OCI-LY3 (cell line): Measurements from ENCODE around the gene CCND3.

Experiments
- H2AFZ ChIP-seq: fragments of 200-600, 300-600 bp; shearing (Covaris generic); 2 replicates; pipeline ENCODE4 v1.6.0; 2014; ENCODE audit warnings: antibody characterized with exemption, low read depth, low read length
- H3K27ac ChIP-seq: fragments of 200-600, 300-600 bp; sonication (generic); 2 replicates; pipeline ENCODE4 v1.5.1; 2014; ENCODE audit warnings: mild to moderate bottlenecking, low read length, moderate library complexity, mixed read lengths
- H3K27me3 ChIP-seq: fragments of 200-600, 300-600 bp; sonication (generic); 2 replicates; pipeline ENCODE4 v1.6.1; 2014; ENCODE audit warnings: low read depth, low read length, mixed read lengths
- H3K36me3 ChIP-seq: fragments of 200-600, 300-600 bp; sonication (generic); replicated peaks from 2 replicates; pipeline ENCODE3; 2014; ENCODE audit warnings: low read depth, low read length, mixed read lengths
- H3K4me1 ChIP-seq: fragments of 300-600, 200-600 bp; sonication (generic); 2 replicates; pipeline ENCODE4 v1.6.1; 2014; ENCODE audit warnings: low read length, mixed read lengths
- H3K4me2 ChIP-seq: fragments of 200-600, 300-600 bp; sonication (generic); 2 replicates; pipeline ENCODE4 v1.6.1; 2014; ENCODE audit warnings: low read length, mixed read lengths
- H3K4me3 ChIP-seq: fragments of 300-600, 200-600 bp; sonication (generic); 2 replicates; pipeline ENCODE4 v1.5.1; 2014; ENCODE audit warnings: antibody characterized with exemption, mild to moderate bottlenecking, low read length, moderate library complexity
- H3K79me2 ChIP-seq: fragments of 300-600, 200-600 bp; shearing (Covaris generic); 2 replicates; pipeline ENCODE4 v1.6.1; 2014; ENCODE audit warnings: mild to moderate bottlenecking, low read length, mixed read lengths
- H3K9ac ChIP-seq: fragments of 300-600, 200-600 bp; shearing (Covaris generic); 2 replicates; pipeline ENCODE4 v1.6.0; 2014; ENCODE audit warnings: mild to moderate bottlenecking, low read length, moderate library complexity
- H3K9me3 ChIP-seq: fragments of 200-600, 300-600 bp; shearing (Covaris generic); 2 replicates; pipeline ENCODE4 v1.6.1; 2014; ENCODE audit warnings: low read length, mixed read lengths; ENCODE audit not compliant: insufficient read depth
- H4K20me1 ChIP-seq: fragments of 200-600, 300-600 bp; sonication (generic); 2 replicates; pipeline ENCODE4 v1.6.1; 2016; ENCODE audit warnings: low read length, mixed read lengths; ENCODE audit not compliant: insufficient read depth
- EZH2phosphoT487 ChIP-seq: fragments of 200-600 bp; shearing (Covaris generic); IDR thresholded peaks from 2 replicates; pipeline ENCODE4 v1.6.1; 2018; ENCODE audit warnings: antibody characterized with exemption, mixed run types, low read depth
- TF ChIP-seq, protein P1 (sequence below): fragments of 200-600, 300-600 bp; sonication (generic); IDR thresholded peaks from 2 replicates; pipeline ENCODE4 v1.5.1; 2014; ENCODE audit warnings: antibody characterized with exemption, low read length, low read depth

The CCND3 gene

DNA sequence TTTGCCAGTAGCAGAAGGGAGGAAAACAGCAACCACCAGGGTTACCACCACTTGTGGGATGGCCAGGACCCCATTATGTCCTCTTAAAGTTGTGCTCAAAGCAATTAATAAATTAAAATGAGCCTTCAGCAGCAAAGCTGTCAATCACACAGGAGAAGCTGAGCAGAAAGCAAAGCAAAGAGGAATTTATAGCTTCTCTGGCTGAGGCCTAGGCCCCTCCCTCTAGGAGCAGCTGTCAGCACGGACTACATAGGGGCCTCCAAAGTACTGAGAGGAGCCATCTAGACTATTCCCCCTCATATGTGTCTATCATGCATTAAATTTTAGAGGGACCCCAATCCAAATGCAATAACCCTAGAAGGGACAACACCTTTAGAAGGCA is 6.4 kb downstream of the CCND3 start:
- Histone ChIP-seq H4K20me1 (peaks cover 10% of the 10 kb centered on the region), H2AFZ (no peak overlapping the region), H3K4me1 (peaks cover 8% of the 10 kb centered on the region), H3K4me2 (no peak overlapping the region), H3K79me2 (peaks cover 10% of the 10 kb centered on the region; the same call in 1 of the 2 replicates), H3K9me3 (no peaks in the 10 kb centered on the region), H3K4me3 (no peak overlapping the region), H3K27me3 (no peaks in the 10 kb centered on the region), H3K27ac (no peak overlapping the region), H3K36me3 (peaks cover 51% of the 10 kb centered on the region), H3K9ac (no peak overlapping the region)
- TF ChIP-seq, protein P1, sequence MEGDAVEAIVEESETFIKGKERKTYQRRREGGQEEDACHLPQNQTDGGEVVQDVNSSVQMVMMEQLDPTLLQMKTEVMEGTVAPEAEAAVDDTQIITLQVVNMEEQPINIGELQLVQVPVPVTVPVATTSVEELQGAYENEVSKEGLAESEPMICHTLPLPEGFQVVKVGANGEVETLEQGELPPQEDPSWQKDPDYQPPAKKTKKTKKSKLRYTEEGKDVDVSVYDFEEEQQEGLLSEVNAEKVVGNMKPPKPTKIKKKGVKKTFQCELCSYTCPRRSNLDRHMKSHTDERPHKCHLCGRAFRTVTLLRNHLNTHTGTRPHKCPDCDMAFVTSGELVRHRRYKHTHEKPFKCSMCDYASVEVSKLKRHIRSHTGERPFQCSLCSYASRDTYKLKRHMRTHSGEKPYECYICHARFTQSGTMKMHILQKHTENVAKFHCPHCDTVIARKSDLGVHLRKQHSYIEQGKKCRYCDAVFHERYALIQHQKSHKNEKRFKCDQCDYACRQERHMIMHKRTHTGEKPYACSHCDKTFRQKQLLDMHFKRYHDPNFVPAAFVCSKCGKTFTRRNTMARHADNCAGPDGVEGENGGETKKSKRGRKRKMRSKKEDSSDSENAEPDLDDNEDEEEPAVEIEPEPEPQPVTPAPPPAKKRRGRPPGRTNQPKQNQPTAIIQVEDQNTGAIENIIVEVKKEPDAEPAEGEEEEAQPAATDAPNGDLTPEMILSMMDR = no peak
- TF ChIP-seq EZH2phosphoT487 = no peak

DNA sequence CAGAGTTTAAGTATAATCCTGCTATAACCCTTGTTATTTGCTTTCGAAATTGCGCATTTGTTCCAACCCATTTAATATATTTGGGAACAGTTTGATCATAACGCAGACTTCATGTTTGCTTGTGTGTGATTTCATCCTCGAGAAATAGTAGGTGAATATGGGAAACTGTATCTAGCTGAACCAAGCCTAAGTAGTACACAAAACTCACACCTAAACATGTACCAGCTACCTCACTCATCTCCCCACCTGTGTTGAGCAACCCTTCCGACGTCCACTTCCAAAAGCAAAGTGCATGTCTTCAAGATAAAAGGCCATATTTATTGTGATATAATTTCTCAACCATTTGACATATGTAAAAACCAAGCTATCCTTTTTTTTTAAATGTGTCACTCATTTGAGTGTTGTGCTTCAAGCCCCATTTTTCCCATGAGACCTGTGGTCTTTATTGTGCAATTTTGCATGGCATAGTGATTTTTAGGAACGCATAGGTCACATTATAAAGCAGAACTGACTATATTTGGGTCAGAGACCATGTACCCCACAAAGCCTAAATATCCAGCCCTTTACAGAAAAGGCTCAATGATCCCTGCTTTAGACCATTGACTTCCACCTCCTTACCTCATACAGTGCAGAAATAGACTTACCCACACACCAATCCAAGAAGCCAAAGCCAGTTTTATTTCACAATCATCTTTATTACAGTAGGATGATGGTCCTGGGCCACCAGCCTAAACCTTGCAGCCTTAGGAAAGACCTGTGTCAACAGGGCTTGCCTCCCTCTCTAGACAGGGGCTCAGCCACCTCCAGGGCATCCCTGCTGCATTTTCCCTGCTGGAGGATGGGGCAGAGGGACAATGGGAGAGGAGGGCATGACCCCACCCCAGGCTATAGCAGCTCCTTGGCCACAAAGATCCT is 7.1 kb downstream of the CCND3 start:
- Histone ChIP-seq H3K27me3 (no peaks in the 10 kb centered on the region), H3K4me1 (peaks cover 6% of the 10 kb centered on the region; the same call in 1 of the 2 replicates), H3K27ac (no peak overlapping the region), H3K36me3 (peaks cover 57% of the 10 kb centered on the region), H3K4me3 (no peak overlapping the region), H3K4me2 (no peak overlapping the region), H2AFZ (no peak overlapping the region), H3K9me3 (no peaks in the 10 kb centered on the region), H4K20me1 (peaks cover 15% of the 10 kb centered on the region), H3K79me2 (peaks cover 6% of the 10 kb centered on the region; the same call in 1 of the 2 replicates), H3K9ac (no peak overlapping the region)
- TF ChIP-seq, protein P1 = no peak
- TF ChIP-seq EZH2phosphoT487 = no peak

DNA sequence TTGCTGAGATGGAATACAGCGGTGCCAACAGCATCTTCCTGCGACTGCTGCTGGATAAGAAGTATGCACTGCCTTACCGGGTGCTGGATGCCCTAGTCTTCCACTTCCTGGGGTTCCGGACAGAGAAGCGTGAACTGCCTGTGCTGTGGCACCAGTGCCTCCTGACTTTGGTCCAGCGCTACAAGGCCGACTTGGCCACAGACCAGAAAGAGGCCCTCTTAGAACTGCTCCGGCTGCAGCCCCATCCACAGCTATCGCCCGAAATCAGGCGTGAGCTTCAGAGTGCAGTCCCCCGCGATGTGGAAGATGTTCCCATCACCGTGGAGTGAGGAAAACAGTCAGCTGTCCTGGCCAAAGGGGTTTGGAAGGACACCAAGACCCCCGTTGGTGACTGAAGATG is 9.2 kb downstream of the CCND3 start:
- Histone ChIP-seq H3K27me3 (no peaks in the 10 kb centered on the region), H2AFZ (no peak overlapping the region), H3K36me3 (peaks cover 72% of the 10 kb centered on the region), H3K27ac (no peak overlapping the region), H3K4me3 (no peak overlapping the region), H3K9ac (no peak overlapping the region), H3K4me1 (peaks cover 6% of the 10 kb centered on the region; the same call in 1 of the 2 replicates), H4K20me1 (peaks cover 15% of the 10 kb centered on the region), H3K79me2 (peaks cover 18% of the 10 kb centered on the region), H3K4me2 (no peak overlapping the region), H3K9me3 (no peaks in the 10 kb centered on the region)
- TF ChIP-seq EZH2phosphoT487 = no peak
- TF ChIP-seq, protein P1 = no peak

DNA sequence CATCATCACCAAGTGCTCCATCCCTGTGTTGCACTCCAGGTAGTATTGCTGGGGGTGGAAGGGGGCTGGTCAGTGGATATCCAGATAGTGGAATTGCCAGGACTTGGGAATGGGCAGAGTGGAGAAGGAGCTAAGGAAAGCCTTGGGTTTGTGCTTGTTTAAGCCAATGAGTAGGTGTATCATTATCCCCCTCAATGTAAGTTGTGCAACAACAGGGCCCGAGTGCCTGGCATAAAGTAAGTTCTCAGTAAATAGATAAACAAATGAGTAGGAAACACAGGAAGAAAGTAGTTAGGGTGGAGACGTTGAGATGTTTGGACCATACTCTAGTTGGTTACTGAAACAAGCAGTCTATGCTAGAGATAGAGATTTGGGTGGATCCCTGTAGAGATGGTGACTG is 9.8 kb downstream of the CCND3 start:
- Histone ChIP-seq H3K79me2 (peaks cover 24% of the 10 kb centered on the region), H3K9me3 (no peaks in the 10 kb centered on the region), H3K27ac (no peak overlapping the region), H3K4me1 (peaks cover 6% of the 10 kb centered on the region; the same call in 1 of the 2 replicates), H3K9ac (no peak overlapping the region), H3K4me2 (no peak overlapping the region), H2AFZ (no peak overlapping the region), H3K27me3 (no peaks in the 10 kb centered on the region), H3K4me3 (no peak overlapping the region), H3K36me3 (peaks cover 76% of the 10 kb centered on the region), H4K20me1 (peaks cover 17% of the 10 kb centered on the region)
- TF ChIP-seq EZH2phosphoT487 = no peak
- TF ChIP-seq, protein P1 = no peak
